WERI-Rb-1 (cell line): ENCODE measurements around the gene ABI3.

Source experiments
- DNase-seq: peaks from one replicate; pipeline ENCODE4 v3.0.0-alpha.2; 2020
- H3K27ac ChIP-seq: fragments of 250-450 bp; sonication (Bioruptor Pico); 2 replicates; pipeline ENCODE4 v1.5.1; 2020; ENCODE audit warnings: mild to moderate bottlenecking, moderate library complexity
- H3K27me3 ChIP-seq: fragments of 250-450 bp; sonication (Bioruptor Pico); 2 replicates; pipeline ENCODE4 v1.5.1; 2021; ENCODE audit warnings: mild to moderate bottlenecking, low read depth, moderate library complexity; ENCODE audit not compliant: insufficient read depth, severe bottlenecking
- H3K36me3 ChIP-seq: fragments of 250-450 bp; sonication (Bioruptor Pico); 2 replicates; pipeline ENCODE4 v1.5.1; 2020; ENCODE audit warnings: mild to moderate bottlenecking, moderate library complexity
- H3K4me3 ChIP-seq: 2 replicates; pipeline ENCODE4 v1.5.1; 2011; ENCODE audit warnings: low read depth, mild to moderate bottlenecking, control low read depth, low read length
- H3K9me3 ChIP-seq: fragments of 250-450 bp; sonication (Bioruptor Pico); 2 replicates; pipeline ENCODE4 v1.5.1; 2021; ENCODE audit warnings: mild to moderate bottlenecking, moderate library complexity; ENCODE audit not compliant: severe bottlenecking
- CTCF ChIP-seq: IDR thresholded peaks from 2 replicates; pipeline ENCODE4 v1.5.1; 2011; ENCODE audit warnings: low read depth, mild to moderate bottlenecking, control low read depth, inconsistent platforms, low read length

Gene ABI3

DNA sequence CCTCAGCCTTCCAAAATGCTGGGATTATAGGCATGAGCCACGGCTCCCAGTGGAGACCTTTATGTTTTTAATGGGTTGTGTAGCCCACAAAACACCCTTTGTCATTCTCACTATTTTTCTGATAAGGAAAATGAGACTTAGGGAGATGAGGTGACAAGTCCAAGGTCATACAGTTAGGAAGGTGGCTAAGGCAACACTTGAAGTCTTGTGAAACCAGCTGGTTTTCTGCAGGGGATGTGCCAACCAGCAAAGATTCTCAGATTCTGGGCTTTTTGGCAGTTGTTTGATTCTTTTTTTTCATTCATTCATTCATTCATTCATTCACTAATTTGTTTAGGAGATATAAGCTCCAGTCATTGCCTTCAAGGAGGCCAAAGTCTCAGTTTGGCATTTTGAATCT, 30.1 kb downstream of the ABI3 start:
- no peak for DNase-seq
- Histone ChIP-seq H3K27me3 (no peaks in the 10 kb centered on the region), H3K36me3 (no peaks in the 10 kb centered on the region), H3K27ac (no peak overlapping the region), H3K9me3 (no peaks in the 10 kb centered on the region), H3K4me3 (no peak overlapping the region)
- TF ChIP-seq CTCF, result no peak

GRCh38 chr17:49241040-49241439, 30.5 kb downstream of the ABI3 start:
- no peak for DNase-seq
- TF ChIP-seq CTCF, result no peak
- no peak overlapping the region for H3K4me3 ChIP-seq

DNA sequence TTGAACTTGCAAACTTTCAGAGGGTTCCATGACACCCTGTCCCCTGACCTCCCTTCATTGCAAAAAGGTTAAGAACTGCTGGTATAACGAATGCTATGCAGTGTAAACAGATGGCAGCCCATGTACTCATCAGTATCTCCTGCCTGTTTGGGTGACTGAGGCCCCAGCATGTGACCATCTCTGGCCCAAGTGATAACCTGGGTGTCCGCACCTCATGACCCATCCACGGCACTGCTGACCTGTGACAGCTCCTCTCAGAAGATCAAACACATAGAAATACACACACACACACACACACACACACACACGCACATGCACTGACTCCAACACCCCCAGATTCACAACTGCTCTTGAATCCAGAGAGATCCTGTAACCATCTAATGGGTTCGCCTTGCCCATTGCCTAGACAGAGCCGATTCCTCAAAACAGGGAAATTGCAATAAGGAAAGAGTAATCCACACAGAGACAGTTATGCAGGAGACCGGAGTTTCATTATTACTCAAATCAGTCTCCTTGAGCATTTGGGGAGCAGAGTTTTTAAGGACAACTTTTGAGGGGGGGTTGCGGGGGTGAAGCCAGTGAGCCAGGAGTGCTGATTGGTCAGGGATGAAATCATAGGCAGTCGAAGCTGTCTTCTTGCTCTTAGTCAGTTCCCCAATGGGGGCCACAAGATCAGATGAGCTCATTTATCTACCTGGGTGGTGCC, 31.3 kb downstream of the ABI3 start:
- H3K27me3 ChIP-seq, result no peaks in the 10 kb centered on the region
- no peaks in the 10 kb centered on the region for H3K9me3 ChIP-seq
- no peak for DNase-seq
- no peak overlapping the region for H3K4me3 ChIP-seq
- H3K27ac ChIP-seq, result no peak overlapping the region
- no peaks in the 10 kb centered on the region for H3K36me3 ChIP-seq
- TF ChIP-seq CTCF, result no peak

More at GRCh38 chr17:49241040-49241439, 30.5 kb downstream of the ABI3 start:
- no peaks in the 10 kb centered on the region for H3K27me3 ChIP-seq
- H3K9me3 ChIP-seq, result no peaks in the 10 kb centered on the region
- no peak overlapping the region for H3K27ac ChIP-seq
- H3K36me3 ChIP-seq, result no peaks in the 10 kb centered on the region

DNA sequence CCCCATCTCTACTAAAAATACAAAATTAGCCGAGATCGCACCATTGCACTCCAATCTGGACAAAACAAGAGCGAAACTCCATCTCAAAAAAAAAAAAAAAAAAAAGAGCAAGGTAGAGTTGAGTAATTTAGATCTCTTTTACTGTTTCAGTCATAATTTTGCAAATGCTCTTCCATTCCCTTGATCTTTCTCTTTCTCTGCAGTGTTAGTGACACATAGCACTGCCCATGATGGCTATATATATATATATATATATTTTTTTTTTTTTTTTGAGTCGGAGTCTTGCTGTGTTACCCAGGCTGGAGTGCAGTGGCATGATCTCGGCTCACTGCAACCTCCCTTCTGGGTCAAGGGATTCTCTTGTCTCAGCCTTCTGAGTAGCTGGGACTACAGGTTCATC, 32.3 kb downstream of the ABI3 start:
- H3K9me3 ChIP-seq, result no peaks in the 10 kb centered on the region
- DNase-seq, result no peak
- H3K27ac ChIP-seq, result no peak overlapping the region
- no peak overlapping the region for H3K4me3 ChIP-seq
- no peaks in the 10 kb centered on the region for H3K27me3 ChIP-seq
- no peak for TF ChIP-seq CTCF
- no peaks in the 10 kb centered on the region for H3K36me3 ChIP-seq

GRCh38 chr17:49244839-49245238, 34.3 kb downstream of the ABI3 start:
- H3K27ac ChIP-seq, result no peak overlapping the region
- no peaks in the 10 kb centered on the region for H3K27me3 ChIP-seq
- no peak for DNase-seq
- no peaks in the 10 kb centered on the region for H3K36me3 ChIP-seq
- no peaks in the 10 kb centered on the region for H3K9me3 ChIP-seq
- H3K4me3 ChIP-seq, result no peak overlapping the region
- no peak for TF ChIP-seq CTCF

- H3K9me3 ChIP-seq, result no peaks in the 10 kb centered on the region
- no peak overlapping the region for H3K4me3 ChIP-seq
- no peak for TF ChIP-seq CTCF
- DNase-seq, result no peak
- no peak overlapping the region for H3K27ac ChIP-seq
- no peaks in the 10 kb centered on the region for H3K36me3 ChIP-seq
- no peaks in the 10 kb centered on the region for H3K27me3 ChIP-seq
Measured at GRCh38 chr17:49247944-49248343, 37.4 kb downstream of the ABI3 start.
